Measurements from ENCODE around the gene TM9SF4.

DNA sequence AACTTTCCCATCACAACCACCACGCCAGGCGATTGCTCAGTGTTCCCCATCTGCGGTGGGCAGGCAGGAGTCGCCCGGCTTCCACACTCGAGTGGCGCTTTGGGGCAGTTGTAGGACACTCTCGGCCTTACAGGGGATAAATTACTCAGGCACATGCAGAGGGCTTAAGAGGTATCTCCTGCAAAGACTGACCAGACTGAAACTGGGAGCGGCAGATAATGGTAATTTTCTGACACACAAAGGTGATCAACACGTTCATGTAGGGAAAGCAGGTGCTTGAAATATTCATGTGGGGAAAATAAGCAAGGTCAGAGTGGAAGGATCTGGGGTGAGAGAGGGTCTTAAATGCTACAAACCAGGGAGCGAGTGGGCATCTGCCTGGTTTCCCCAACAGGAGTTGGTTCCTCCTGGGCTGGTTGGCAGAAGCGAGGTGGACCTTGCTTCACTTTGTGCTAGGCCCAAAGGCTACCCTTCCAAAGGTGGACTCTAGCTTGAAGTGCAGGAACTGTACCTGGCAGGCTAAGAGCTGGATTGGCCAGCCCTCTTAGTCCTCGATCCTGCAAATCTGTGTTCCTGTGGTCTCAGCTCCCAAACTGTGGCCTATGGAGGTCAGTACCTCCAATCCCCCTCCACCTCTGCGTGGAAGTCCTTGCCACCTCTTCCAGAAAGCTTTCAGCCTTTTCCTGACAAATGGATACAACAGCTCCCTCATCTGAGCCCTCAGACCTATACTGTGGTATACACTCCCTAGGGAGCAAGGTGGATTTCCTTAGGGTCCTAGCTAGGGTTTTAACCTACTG is 81.3 kb downstream of the TM9SF4 start:
- TF ChIP-seq GABPA (IDR thresholded peaks at IDR 0.05; ENCODE audit: borderline replicate concordance, insufficient read depth, low read length) = no peak
- peak; percentile 41 to 53 for TF ChIP-seq POLR2A (IDR thresholded peaks at IDR 0.05; ENCODE audit: control extremely low read depth in 1 of 2, low read depth in 2 of 2, low read length in 2 of 2)
- no peak for TF ChIP-seq SRF (IDR thresholded peaks at IDR 0.05; ENCODE audit: low read depth, low read length)
- 0 out of 2 replicates have a peak, but pooled peaks have one; percentile 52 for TF ChIP-seq POLR2AphosphoS5 (IDR thresholded peaks at IDR 0.05; ENCODE audit: low read depth, low read length)
- TF ChIP-seq, protein P1, sequence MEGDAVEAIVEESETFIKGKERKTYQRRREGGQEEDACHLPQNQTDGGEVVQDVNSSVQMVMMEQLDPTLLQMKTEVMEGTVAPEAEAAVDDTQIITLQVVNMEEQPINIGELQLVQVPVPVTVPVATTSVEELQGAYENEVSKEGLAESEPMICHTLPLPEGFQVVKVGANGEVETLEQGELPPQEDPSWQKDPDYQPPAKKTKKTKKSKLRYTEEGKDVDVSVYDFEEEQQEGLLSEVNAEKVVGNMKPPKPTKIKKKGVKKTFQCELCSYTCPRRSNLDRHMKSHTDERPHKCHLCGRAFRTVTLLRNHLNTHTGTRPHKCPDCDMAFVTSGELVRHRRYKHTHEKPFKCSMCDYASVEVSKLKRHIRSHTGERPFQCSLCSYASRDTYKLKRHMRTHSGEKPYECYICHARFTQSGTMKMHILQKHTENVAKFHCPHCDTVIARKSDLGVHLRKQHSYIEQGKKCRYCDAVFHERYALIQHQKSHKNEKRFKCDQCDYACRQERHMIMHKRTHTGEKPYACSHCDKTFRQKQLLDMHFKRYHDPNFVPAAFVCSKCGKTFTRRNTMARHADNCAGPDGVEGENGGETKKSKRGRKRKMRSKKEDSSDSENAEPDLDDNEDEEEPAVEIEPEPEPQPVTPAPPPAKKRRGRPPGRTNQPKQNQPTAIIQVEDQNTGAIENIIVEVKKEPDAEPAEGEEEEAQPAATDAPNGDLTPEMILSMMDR (IDR thresholded peaks at IDR 0.05; ENCODE audit: control extremely low read depth in 1 of 3, insufficient read depth in 1 of 3, low read depth in 1 of 3, low read length in 3 of 3) = peak in 1 of 3 experiments; percentile 0; a peak in 1 of 4 replicates
- TF ChIP-seq SP1 (IDR thresholded peaks at IDR 0.05; ENCODE audit: low read depth, low read length) = peak; percentile 92
- TF ChIP-seq JUND (IDR thresholded peaks at IDR 0.05; ENCODE audit: low read length) = no peak

Measured in H1 (cell line).